ENCODE results near the gene CRYBG1. TPM values are rescaled to one million over a fixed set of nuclear protein-coding genes. Genes with fewer than 3 reads are reported as not detected.
A peak's percentile ranks its signal among the peaks of the same experiment; 100 is the strongest.

The CRYBG1 gene
- total and polyA plus RNA-seq, 10 of the 15 experiments (the other 5 are each of a cell fraction or from before 2014, with no cell fraction given) = 6.5 to 57.0 (median 25.2) TPM

DNA sequence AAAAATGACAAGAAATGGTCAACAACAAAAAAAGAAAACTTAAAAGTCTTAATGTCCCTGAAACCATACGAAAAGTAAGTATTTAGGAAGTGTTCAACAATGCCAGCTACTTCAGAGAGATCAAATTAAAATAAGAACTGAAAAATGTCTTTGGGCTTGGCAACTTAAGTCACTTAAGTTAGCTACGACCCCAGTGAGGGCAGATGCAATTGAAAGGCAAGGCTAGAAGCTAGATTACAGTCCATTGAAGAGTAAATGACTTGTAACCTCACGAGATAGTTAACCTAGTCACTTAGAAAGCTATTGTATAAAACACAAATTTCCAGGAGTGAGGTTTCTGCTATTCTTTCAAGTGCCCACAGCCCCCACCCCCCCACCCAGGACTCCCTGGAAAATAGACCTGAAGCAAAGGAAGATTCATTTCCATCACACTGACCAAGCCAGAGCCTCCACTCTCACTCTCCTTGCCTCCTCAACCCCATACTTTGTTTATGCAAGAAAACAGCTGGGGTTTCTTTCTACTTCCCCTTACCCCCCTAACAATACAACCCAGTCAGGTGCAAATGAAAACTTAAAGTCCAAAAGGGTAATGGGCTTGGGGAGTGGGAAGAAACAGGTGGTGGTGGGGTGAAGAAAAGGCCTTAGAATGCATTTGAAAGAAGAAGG lies 254.2 kb downstream of the CRYBG1 start (continued):
- TF ChIP-seq SMAD1 (IDR thresholded peaks at IDR 0.05; ENCODE audit: low read depth, partially characterized antibody) (no peak), ZNF207 (IDR thresholded peaks at IDR 0.05; ENCODE audit: borderline replicate concordance) (no peak)

DNA sequence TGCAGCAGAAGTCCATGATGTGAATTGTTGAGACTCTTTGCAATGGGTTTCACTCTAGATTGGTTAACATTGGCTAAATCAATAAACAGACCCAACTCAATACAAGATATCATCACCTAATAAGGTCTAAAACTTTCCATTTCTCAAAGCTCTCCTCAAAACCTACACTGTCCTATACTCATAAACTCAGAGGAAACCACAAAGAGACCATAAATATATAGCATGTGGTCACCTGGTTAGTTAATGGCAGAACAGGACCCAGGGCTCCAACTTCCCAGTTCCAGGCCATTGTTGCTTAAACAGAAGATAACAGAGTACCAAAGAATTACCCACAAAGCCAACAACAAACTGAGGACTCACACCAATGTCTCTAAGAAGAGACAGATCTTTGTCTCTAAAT lies 256.8 kb downstream of the CRYBG1 start:
- H2AFZ ChIP-seq (ENCODE audit: control insufficient read depth, low read depth, low read length) = no peak overlapping the region
- no TSS peak for BruUV-seq (replicated peaks)
- FAIRE-seq = no peak
- H4K20me1 ChIP-seq (ENCODE audit: control insufficient read depth, insufficient read depth) = no peaks in the 10 kb centered on the region
- ATAC-seq = peak; percentile 84
- peaks cover 4% of the 10 kb centered on the region; the same call in 1 of the 2 replicates for H3K4me1 ChIP-seq (ENCODE audit: control insufficient read depth, insufficient read depth, low read length)
- 0 out of 4 replicates have a peak, but pooled peaks cover 0 to 6% of the 10 kb centered on the region in 2 experiments for H3K36me3 ChIP-seq (ENCODE audit: control insufficient read depth in 2 of 2, insufficient read depth in 2 of 2, low read length in 1 of 2)
- no peak overlapping the region for H3K9ac ChIP-seq (ENCODE audit: control insufficient read depth, insufficient read depth, low read length)
- TF ChIP-seq PAX5 (IDR thresholded peaks at IDR 0.05; ENCODE audit: borderline replicate concordance, low read depth, low read length) (no peak), RUNX3 (IDR thresholded peaks at IDR 0.05; ENCODE audit: low read length) (peak; percentile 55), ATF7 (IDR thresholded peaks at IDR 0.05; ENCODE audit: low read depth) (0 out of 2 replicates have a peak, but pooled peaks have one; percentile 15), SMC3 (IDR thresholded peaks at IDR 0.05; ENCODE audit: borderline replicate concordance, low read length) (no peak), CBX5 (IDR thresholded peaks at IDR 0.05; ENCODE audit: low read depth) (no peak)
- H3K27ac ChIP-seq (ENCODE audit: control insufficient read depth, insufficient read depth) = no peak overlapping the region
- ChIA-PET RAD21 (ENCODE audit: unreplicated experiment) (interaction anchor here (1.6 to 1.8 kb wide), 2 partner anchors 9 to 50 kb away, joined by 3 to 10 read pairs; no protein-coding TSS in a partner anchor), SMC1A (ENCODE audit: uncharacterized antibody, unreplicated experiment) (interaction anchor here (0.8 to 2.9 kb wide), 8 partner anchors 9 to 324 kb away, joined by 3 to 12 read pairs (median 4); partner anchors contain the start of genes QRSL1 and RTN4IP1), POLR2A (interaction anchor here (0.5 kb wide), 1 partner anchor 12 kb away, joined by 3 read pairs; no protein-coding TSS in a partner anchor), CTCF (interaction anchor here (0.8 to 2.6 kb wide), 7 partner anchors 8 to 362 kb away, joined by 3 to 13 read pairs (median 6); partner anchors contain the start of genes QRSL1 and RTN4IP1)
- H3K79me2 ChIP-seq (ENCODE audit: control insufficient read depth, insufficient read depth, low read length) = no peaks in the 10 kb centered on the region
- H3K9me3 ChIP-seq (replicated peaks; ENCODE audit: control insufficient read depth, insufficient read depth, low read length) = no peaks in the 10 kb centered on the region
- in situ Hi-C loops (cut with MboI) (no loop called here), intact Hi-C loops (cut with micrococcal nuclease; ENCODE audit: unreplicated experiment) (no loop called here)
- no peaks in the 10 kb centered on the region for H3K27me3 ChIP-seq (replicated peaks in 1 of 2; ENCODE audit: control insufficient read depth in 2 of 2, insufficient read depth in 2 of 2, low read length in 1 of 2)
- H3K4me3 ChIP-seq = no peak overlapping the region
- no peak overlapping the region for H3K4me2 ChIP-seq (ENCODE audit: control insufficient read depth, insufficient read depth)
- DNase-seq (ENCODE audit: low read depth, low spot score) = no peak
